Panc1 (cell line): ENCODE results near the gene SLC4A4. TPM values are rescaled to one million over a fixed set of nuclear protein-coding genes. Genes with fewer than 3 reads are reported as not detected.

Experiments used
- ATAC-seq: fragments of 200-7000 bp; cut with Tn5 transposase; 2 replicates; pipeline ENCODE4 v1.9.1; 2020; ENCODE audit warnings: mild to moderate bottlenecking, moderate library complexity
- BruUV-seq: library from RNA; stranded (reverse); fragments of 400-500 nt; replicated peaks from 2 replicates; lab custom pipeline; 2021; lab: Mats Ljungman, UMichigan
- CTCF ChIA-PET: fragments of 300-600 bp; sonication (Branson Sonifier 250); formaldehyde crosslinking; loops from one replicate; lab custom pipeline; 2022; ENCODE audit warnings: antibody characterized with exemption; lab: Charles Lee
- POLR2A ChIA-PET: fragments of 300-600 bp; sonication (Branson Sonifier 250); formaldehyde crosslinking; loops from one replicate; lab custom pipeline; 2022; ENCODE audit warnings: antibody characterized with exemption; lab: Charles Lee
- DNase-seq: peaks from one replicate; pipeline ENCODE4 v3.0.0-alpha.2; 2010; ENCODE audit warnings: low read depth, low spot score
- H3K27ac ChIP-seq: 2 replicates; pipeline ENCODE4 v1.5.1; 2011; ENCODE audit warnings: mild to moderate bottlenecking, low read length, inconsistent platforms
- H3K27me3 ChIP-seq: fragments of 200-500 bp; sonication (Bioruptor generic); 2 replicates; pipeline ENCODE4 v1.6.0; 2014; ENCODE audit warnings: low read length, inconsistent platforms; ENCODE audit not compliant: control insufficient read depth, insufficient read depth
- H3K36me3 ChIP-seq: fragments of 200-500 bp; sonication (Bioruptor generic); 2 replicates; pipeline ENCODE4 v1.5.1; 2014; ENCODE audit warnings: inconsistent platforms, mild to moderate bottlenecking, low read length, moderate library complexity; ENCODE audit not compliant: control insufficient read depth, insufficient read depth
- H3K4me1 ChIP-seq: 2 replicates; pipeline ENCODE4 v1.5.1; 2011; ENCODE audit warnings: inconsistent platforms, mild to moderate bottlenecking, low read length, moderate library complexity; ENCODE audit not compliant: control insufficient read depth, insufficient read depth
- H3K4me3 ChIP-seq, 2 experiments: 2 replicates each; pipeline ENCODE4 v1.5.1; 2011 to 2012; ENCODE audit warnings: low read depth in 2 of 2, low read length in 2 of 2, mild to moderate bottlenecking in 2 of 2, inconsistent platforms in 1 of 2, moderate library complexity in 1 of 2
- H3K9me3 ChIP-seq: fragments of 200-500 bp; sonication (Bioruptor generic); 2 replicates; pipeline ENCODE4 v1.5.1; 2014; ENCODE audit warnings: low read depth, mild to moderate bottlenecking, inconsistent platforms, low read length, moderate library complexity; ENCODE audit not compliant: control insufficient read depth, insufficient read depth
- POLR2AphosphoS5 ChIP-seq: IDR thresholded peaks from 2 replicates; pipeline ENCODE4 v1.6.1; 2012; ENCODE audit warnings: mild to moderate bottlenecking, low read depth, low read length, moderate library complexity
- SIN3A ChIP-seq: IDR thresholded peaks from 2 replicates; pipeline ENCODE4 v1.6.1; 2012; ENCODE audit warnings: low read depth, mild to moderate bottlenecking, low read length, moderate library complexity, borderline replicate concordance; ENCODE audit not compliant: insufficient read depth
- TCF7L2 ChIP-seq: IDR thresholded peaks from 2 replicates; pipeline ENCODE4 v1.6.1; 2011; ENCODE audit warnings: mild to moderate bottlenecking, low read depth, low read length, inconsistent platforms
- in situ Hi-C: cut with HindIII; loops from 2 replicates; pipeline ENCODE4 v1.10.0; 2016; ENCODE audit warnings: low sequenced_read_pairs, low pct_unique_long_range_greater_than_20kb
- intact Hi-C: fragments of 100-400 bp; cut with micrococcal nuclease; formaldehyde crosslinking; loops from one replicate; pipeline ENCODE4 v1.10.0; 2022; ENCODE audit not compliant: unreplicated experiment
- total RNA-seq: library from RNA; stranded (reverse); gene quantifications from one replicate; pipeline ENCODE4 v1.2.1, GENCODE V29; 2021; ENCODE audit not compliant: unreplicated experiment
- TF ChIP-seq, protein P1 (sequence below): fragments of 450-650 bp; IDR thresholded peaks from 2 replicates; pipeline ENCODE4 v1.5.1; 2017; ENCODE audit warnings: mild to moderate bottlenecking
- TF ChIP-seq, protein P2 (sequence below), 2 experiments: IDR thresholded peaks; 2 replicates each; pipeline ENCODE4 v1.6.1; 2011 to 2012; ENCODE audit warnings: low read depth in 2 of 2, control low read depth in 1 of 2, low read length in 1 of 2, mild to moderate bottlenecking in 1 of 2, moderate library complexity in 1 of 2; ENCODE audit not compliant: insufficient read depth in 1 of 2

SLC4A4 gene
- total RNA-seq, 1 experiment from 2014 or later, result 0.26 TPM

DNA sequence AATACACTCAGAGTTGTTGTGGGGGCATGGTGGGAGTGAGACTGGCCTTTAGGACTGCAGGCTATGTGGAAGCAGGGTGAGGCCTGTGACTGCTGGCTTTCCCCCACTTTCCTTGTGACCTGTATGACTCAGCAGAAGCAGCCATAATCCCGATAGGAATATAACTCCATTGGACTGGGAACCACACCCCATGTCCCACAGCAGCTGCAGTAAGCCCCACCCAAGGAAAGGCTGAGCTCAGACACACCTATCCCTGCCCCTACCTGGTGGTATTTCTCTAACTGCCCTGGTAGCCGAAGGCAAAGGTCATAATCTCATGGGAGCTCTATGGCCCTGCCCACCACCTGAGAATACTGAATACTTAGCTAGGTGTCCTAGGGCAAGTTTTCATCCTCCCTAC, 275.8 kb downstream of the SLC4A4 start:
- Histone ChIP-seq H3K4me1 (no peaks in the 10 kb centered on the region), H3K9me3 (no peaks in the 10 kb centered on the region), H3K36me3 (no peaks in the 10 kb centered on the region), H3K27me3 (no peaks in the 10 kb centered on the region), H3K4me3 (no peak overlapping the region), H3K27ac (no peak overlapping the region)
- ATAC-seq (no peak), DNase-seq (no peak)
- intact Hi-C loops (no loop called here), in situ Hi-C loops (no loop called here)
- no TSS peak for BruUV-seq
- CTCF ChIA-PET, result no interaction called here
- TF ChIP-seq, protein P1, sequence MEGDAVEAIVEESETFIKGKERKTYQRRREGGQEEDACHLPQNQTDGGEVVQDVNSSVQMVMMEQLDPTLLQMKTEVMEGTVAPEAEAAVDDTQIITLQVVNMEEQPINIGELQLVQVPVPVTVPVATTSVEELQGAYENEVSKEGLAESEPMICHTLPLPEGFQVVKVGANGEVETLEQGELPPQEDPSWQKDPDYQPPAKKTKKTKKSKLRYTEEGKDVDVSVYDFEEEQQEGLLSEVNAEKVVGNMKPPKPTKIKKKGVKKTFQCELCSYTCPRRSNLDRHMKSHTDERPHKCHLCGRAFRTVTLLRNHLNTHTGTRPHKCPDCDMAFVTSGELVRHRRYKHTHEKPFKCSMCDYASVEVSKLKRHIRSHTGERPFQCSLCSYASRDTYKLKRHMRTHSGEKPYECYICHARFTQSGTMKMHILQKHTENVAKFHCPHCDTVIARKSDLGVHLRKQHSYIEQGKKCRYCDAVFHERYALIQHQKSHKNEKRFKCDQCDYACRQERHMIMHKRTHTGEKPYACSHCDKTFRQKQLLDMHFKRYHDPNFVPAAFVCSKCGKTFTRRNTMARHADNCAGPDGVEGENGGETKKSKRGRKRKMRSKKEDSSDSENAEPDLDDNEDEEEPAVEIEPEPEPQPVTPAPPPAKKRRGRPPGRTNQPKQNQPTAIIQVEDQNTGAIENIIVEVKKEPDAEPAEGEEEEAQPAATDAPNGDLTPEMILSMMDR, result no peak
- TF ChIP-seq, protein P2, sequence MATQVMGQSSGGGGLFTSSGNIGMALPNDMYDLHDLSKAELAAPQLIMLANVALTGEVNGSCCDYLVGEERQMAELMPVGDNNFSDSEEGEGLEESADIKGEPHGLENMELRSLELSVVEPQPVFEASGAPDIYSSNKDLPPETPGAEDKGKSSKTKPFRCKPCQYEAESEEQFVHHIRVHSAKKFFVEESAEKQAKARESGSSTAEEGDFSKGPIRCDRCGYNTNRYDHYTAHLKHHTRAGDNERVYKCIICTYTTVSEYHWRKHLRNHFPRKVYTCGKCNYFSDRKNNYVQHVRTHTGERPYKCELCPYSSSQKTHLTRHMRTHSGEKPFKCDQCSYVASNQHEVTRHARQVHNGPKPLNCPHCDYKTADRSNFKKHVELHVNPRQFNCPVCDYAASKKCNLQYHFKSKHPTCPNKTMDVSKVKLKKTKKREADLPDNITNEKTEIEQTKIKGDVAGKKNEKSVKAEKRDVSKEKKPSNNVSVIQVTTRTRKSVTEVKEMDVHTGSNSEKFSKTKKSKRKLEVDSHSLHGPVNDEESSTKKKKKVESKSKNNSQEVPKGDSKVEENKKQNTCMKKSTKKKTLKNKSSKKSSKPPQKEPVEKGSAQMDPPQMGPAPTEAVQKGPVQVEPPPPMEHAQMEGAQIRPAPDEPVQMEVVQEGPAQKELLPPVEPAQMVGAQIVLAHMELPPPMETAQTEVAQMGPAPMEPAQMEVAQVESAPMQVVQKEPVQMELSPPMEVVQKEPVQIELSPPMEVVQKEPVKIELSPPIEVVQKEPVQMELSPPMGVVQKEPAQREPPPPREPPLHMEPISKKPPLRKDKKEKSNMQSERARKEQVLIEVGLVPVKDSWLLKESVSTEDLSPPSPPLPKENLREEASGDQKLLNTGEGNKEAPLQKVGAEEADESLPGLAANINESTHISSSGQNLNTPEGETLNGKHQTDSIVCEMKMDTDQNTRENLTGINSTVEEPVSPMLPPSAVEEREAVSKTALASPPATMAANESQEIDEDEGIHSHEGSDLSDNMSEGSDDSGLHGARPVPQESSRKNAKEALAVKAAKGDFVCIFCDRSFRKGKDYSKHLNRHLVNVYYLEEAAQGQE (IDR thresholded peaks at IDR 0.05; ENCODE audit: insufficient read depth in 1 of 2, low read depth in 2 of 2, low read length in 1 of 2), result no peak
- TF ChIP-seq SIN3A, result no peak
- POLR2A ChIA-PET, result no interaction called here

DNA sequence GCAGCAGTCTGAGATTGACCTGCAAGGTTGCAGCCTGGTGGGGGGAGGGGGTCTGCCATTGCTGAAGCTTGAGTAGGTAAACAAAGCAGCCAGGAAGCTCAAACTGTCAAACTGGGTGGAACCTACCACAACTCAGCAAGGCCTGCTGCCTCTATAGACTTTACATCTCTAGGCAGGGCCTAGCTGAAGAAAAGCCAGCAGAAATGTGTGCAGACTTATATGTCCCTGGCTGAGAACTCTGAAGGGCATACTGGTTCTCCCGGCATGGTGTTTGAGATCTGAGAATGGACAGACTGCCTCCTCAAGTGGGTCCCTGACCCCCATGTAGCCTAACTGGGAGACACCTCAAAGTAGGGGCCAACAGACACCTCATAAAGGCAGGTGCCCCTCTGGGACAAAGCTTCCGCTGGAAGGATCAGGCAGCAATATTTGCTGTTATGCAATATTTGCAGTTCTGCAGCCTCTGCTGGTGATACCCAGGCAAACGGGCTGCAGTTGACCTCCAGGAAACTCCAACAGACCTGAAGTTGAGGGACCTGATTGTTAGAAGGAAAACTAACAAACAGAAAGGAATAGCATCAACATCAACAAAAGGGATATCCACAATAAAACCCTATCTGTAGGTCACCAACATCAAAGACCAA, 277.5 kb downstream of the SLC4A4 start:
- Histone ChIP-seq H3K36me3 (no peaks in the 10 kb centered on the region), H3K27ac (no peak overlapping the region), H3K4me1 (no peaks in the 10 kb centered on the region), H3K4me3 (no peak overlapping the region), H3K27me3 (no peaks in the 10 kb centered on the region), H3K9me3 (no peaks in the 10 kb centered on the region)
- no peak for ATAC-seq
- ChIA-PET CTCF (no interaction called here), POLR2A (no interaction called here)
- no TSS peak for BruUV-seq
- TF ChIP-seq SIN3A (no peak), TCF7L2 (no peak), POLR2AphosphoS5 (no peak)
- TF ChIP-seq, protein P1, result no peak
- TF ChIP-seq, protein P2 (IDR thresholded peaks at IDR 0.05; ENCODE audit: insufficient read depth in 1 of 2, low read depth in 2 of 2, low read length in 1 of 2), result no peak
- intact Hi-C loops (no loop called here), in situ Hi-C loops (no loop called here)
- DNase-seq, result no peak
